Measurements from ENCODE around the gene AKR1C8.

GRCh38 chr10:5183923-5184322 lies 1.0 kb downstream of the AKR1C8 start:
- TF ChIP-seq, protein P1, sequence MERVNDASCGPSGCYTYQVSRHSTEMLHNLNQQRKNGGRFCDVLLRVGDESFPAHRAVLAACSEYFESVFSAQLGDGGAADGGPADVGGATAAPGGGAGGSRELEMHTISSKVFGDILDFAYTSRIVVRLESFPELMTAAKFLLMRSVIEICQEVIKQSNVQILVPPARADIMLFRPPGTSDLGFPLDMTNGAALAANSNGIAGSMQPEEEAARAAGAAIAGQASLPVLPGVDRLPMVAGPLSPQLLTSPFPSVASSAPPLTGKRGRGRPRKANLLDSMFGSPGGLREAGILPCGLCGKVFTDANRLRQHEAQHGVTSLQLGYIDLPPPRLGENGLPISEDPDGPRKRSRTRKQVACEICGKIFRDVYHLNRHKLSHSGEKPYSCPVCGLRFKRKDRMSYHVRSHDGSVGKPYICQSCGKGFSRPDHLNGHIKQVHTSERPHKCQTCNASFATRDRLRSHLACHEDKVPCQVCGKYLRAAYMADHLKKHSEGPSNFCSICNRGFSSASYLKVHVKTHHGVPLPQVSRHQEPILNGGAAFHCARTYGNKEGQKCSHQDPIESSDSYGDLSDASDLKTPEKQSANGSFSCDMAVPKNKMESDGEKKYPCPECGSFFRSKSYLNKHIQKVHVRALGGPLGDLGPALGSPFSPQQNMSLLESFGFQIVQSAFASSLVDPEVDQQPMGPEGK (CRISPR knock-in tag; IDR thresholded peaks at IDR 0.05; ENCODE audit: borderline replicate concordance) = no peak
- no peak for TF ChIP-seq ARNTL (CRISPR knock-in tag; IDR thresholded peaks at IDR 0.05; ENCODE audit: borderline replicate concordance, low read depth)
- no peak for TF ChIP-seq SNAI2 (CRISPR knock-in tag; IDR thresholded peaks at IDR 0.05)
- TF ChIP-seq TCF4 (CRISPR knock-in tag; IDR thresholded peaks at IDR 0.05; ENCODE audit: borderline replicate concordance) = no peak
- TF ChIP-seq ZC3H10 (CRISPR knock-in tag; IDR thresholded peaks at IDR 0.05) = no peak
- TF ChIP-seq, protein P2, sequence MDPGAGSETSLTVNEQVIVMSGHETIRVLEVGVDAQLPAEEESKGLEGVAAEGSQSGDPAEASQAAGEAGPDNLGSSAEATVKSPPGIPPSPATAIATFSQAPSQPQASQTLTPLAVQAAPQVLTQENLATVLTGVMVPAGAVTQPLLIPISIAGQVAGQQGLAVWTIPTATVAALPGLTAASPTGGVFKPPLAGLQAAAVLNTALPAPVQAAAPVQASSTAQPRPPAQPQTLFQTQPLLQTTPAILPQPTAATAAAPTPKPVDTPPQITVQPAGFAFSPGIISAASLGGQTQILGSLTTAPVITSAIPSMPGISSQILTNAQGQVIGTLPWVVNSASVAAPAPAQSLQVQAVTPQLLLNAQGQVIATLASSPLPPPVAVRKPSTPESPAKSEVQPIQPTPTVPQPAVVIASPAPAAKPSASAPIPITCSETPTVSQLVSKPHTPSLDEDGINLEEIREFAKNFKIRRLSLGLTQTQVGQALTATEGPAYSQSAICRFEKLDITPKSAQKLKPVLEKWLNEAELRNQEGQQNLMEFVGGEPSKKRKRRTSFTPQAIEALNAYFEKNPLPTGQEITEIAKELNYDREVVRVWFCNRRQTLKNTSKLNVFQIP (CRISPR knock-in tag; IDR thresholded peaks at IDR 0.05; ENCODE audit: borderline replicate concordance, low read depth) = no peak
- TF ChIP-seq OSR1 (CRISPR knock-in tag; IDR thresholded peaks at IDR 0.05) = no peak
- no peak for TF ChIP-seq ZFP3 (CRISPR knock-in tag; IDR thresholded peaks at IDR 0.05)
- TF ChIP-seq, protein P3, sequence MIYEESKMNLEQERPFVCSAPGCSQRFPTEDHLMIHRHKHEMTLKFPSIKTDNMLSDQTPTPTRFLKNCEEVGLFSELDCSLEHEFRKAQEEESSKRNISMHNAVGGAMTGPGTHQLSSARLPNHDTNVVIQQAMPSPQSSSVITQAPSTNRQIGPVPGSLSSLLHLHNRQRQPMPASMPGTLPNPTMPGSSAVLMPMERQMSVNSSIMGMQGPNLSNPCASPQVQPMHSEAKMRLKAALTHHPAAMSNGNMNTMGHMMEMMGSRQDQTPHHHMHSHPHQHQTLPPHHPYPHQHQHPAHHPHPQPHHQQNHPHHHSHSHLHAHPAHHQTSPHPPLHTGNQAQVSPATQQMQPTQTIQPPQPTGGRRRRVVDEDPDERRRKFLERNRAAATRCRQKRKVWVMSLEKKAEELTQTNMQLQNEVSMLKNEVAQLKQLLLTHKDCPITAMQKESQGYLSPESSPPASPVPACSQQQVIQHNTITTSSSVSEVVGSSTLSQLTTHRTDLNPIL (CRISPR knock-in tag; IDR thresholded peaks at IDR 0.05; ENCODE audit: low read depth) = no peak
- no peak for TF ChIP-seq CSDC2 (CRISPR knock-in tag; IDR thresholded peaks at IDR 0.05)
- no peak for TF ChIP-seq ISL1 (CRISPR knock-in tag; IDR thresholded peaks at IDR 0.05)
- no peak for TF ChIP-seq RARB (CRISPR knock-in tag; IDR thresholded peaks at IDR 0.05)
- no peak for TF ChIP-seq ZNF70 (CRISPR knock-in tag; IDR thresholded peaks at IDR 0.05)
- no peak for TF ChIP-seq ZNF8 (CRISPR knock-in tag; IDR thresholded peaks at IDR 0.05)
